NOMO-1 treated with dmso at 0.1 percent for 144 hours (cell line): ENCODE measurements around the gene NRN1L.
"Not testable (repeated sequence)": the region's sequence is repeated elsewhere in the genome, so short reads cannot be mapped to it uniquely, and the experiment has no call there.

Experiments used
- DNase-seq: peaks from one replicate; lab custom pipeline; 2025; ENCODE audit not compliant: unreplicated experiment; lab: John Stamatoyannopoulos, UW

Gene NRN1L

GRCh38 chr16:67884684-67885083, at the start of gene NRN1L:
NRN1L (plus strand) TSS chr16:67884885; CDS start chr16:67884904, 19 bp downstream.
- no peak for DNase-seq

GRCh38 chr16:67837190-67837589, 47.5 kb upstream of the NRN1L start:
- not testable (repeated sequence) for DNase-seq

- no peak for DNase-seq
These were observed 46.9 kb upstream of the NRN1L start for GRCh38 chr16:67837811-67838210.

- no peak for DNase-seq
These were observed 43.4 kb upstream of the NRN1L start for GRCh38 chr16:67841198-67841815.

GRCh38 chr16:67841816-67842508, 42.7 kb upstream of the NRN1L start, which contains the start of gene THAP11:
THAP11 (plus strand) TSS chr16:67842320; CDS start chr16:67842555, 235 bp downstream.
- peak; percentile 96 for DNase-seq

GRCh38 chr16:67842509-67843342, 42.0 kb upstream of the NRN1L start:
- DNase-seq, result peak; percentile 65

GRCh38 chr16:67843343-67843765, 41.3 kb upstream of the NRN1L start:
- no peak for DNase-seq

- no peak for DNase-seq
These were observed 40.2 kb upstream of the NRN1L start for GRCh38 chr16:67844497-67844896.

- no peak for DNase-seq
These were observed 39.2 kb upstream of the NRN1L start for GRCh38 chr16:67845291-67846062.

GRCh38 chr16:67846063-67846319, 38.7 kb upstream of the NRN1L start:
- DNase-seq, result no peak

GRCh38 chr16:67846320-67847063, 38.2 kb upstream of the NRN1L start, which contains the start of gene NUTF2:
NUTF2 (plus strand) TSS chr16:67846933; CDS start chr16:67865131, 18,198 bp downstream.
- peak; percentile 96 for DNase-seq

- DNase-seq, result peak; percentile 51
These were observed 37.4 kb upstream of the NRN1L start, which contains the start of gene CENPT for GRCh38 chr16:67847064-67847861. CENPT (minus strand) TSS chr16:67847693; CDS start chr16:67833859, 13,834 bp downstream.

GRCh38 chr16:67848118-67848517, 36.6 kb upstream of the NRN1L start:
- no peak for DNase-seq

- DNase-seq, result no peak
These were observed 31.0 kb upstream of the NRN1L start for GRCh38 chr16:67853670-67854069.

- no peak for DNase-seq
These were observed 28.9 kb upstream of the NRN1L start for GRCh38 chr16:67855789-67856188.

GRCh38 chr16:67856927-67857546, 27.6 kb upstream of the NRN1L start:
- DNase-seq, result no peak

GRCh38 chr16:67857547-67858233, 27.0 kb upstream of the NRN1L start:
- DNase-seq, result no peak

- no peak for DNase-seq
These were observed 26.2 kb upstream of the NRN1L start for GRCh38 chr16:67858500-67858899.
